Breast epithelium (tissue), 3 donors: ENCODE data around the gene NUDT16.

ENCODE experiments used
- CTCF ChIP-seq, 3 donors: fragments of 450-650 bp; IDR thresholded peaks; one replicate each; pipeline ENCODE4 v1.5.1; 2016 to 2017; ENCODE audit warnings: antibody characterized with exemption in 3 of 3, mild to moderate bottlenecking in 3 of 3, moderate library complexity in 3 of 3
- POLR2A ChIP-seq: fragments of 450-650 bp; IDR thresholded peaks from one replicate; pipeline ENCODE4 v1.6.1; 2016; ENCODE audit warnings: antibody characterized with exemption, mild to moderate bottlenecking, moderate library complexity
- POLR2AphosphoS5 ChIP-seq, 3 donors: sonication (generic); formaldehyde crosslinking; IDR thresholded peaks; one replicate each; pipeline ENCODE4 v1.6.1; 2017; ENCODE audit warnings: antibody characterized with exemption in 3 of 3

DNA sequence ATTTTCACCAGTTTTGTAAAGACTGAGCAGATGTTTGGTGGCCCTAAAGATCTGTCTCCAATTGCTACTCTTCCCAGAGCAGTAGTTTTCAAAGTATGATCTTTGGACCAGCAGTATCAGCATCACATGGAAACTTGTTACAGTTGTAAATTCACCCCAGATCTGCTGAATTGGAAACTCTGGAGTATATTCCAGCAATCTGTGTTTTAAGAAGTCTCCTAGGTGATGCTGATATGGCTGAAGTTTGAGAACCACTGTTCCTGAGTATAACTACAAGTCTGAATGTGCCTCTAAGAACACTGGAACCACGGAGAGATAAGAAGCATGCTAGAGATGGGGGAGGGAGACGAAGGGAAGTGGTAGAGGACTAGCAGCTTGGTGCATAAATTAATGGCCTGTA, 45.7 kb downstream of the NUDT16 start:
- TF ChIP-seq CTCF (IDR thresholded peaks at IDR 0.05) (no peak), POLR2A (no peak), POLR2AphosphoS5 (IDR thresholded peaks at IDR 0.05) (no peak)
